NB4 (cell line): ENCODE measurements around the gene TNNI3K.

ENCODE experiments used
- CTCF ChIP-seq: IDR thresholded peaks from one replicate; pipeline ENCODE4 v1.5.1; 2012; ENCODE audit warnings: low read depth, low read length
- MYC ChIP-seq: IDR thresholded peaks from 2 replicates; pipeline ENCODE4 v1.6.1; 2011; ENCODE audit warnings: low read depth, low read length
- POLR2A ChIP-seq: IDR thresholded peaks from 2 replicates; pipeline ENCODE4 v1.6.1; 2011; ENCODE audit warnings: mild to moderate bottlenecking; ENCODE audit not compliant: insufficient read length; ENCODE audit errors: extremely low read depth
- TF ChIP-seq, protein P1 (sequence below): IDR thresholded peaks from 2 replicates; pipeline ENCODE4 v1.6.1; 2011; ENCODE audit warnings: low read depth, low read length

- TF ChIP-seq CTCF (no peak), POLR2A (no peak), MYC (no peak)
- TF ChIP-seq, protein P1, sequence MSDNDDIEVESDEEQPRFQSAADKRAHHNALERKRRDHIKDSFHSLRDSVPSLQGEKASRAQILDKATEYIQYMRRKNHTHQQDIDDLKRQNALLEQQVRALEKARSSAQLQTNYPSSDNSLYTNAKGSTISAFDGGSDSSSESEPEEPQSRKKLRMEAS = no peak
Observed at GRCh38 chr1:74237035-74237434, 1.8 kb downstream of the TNNI3K start.
